Transverse colon (tissue), 4 donors: Measurements from ENCODE around the gene HOXB9. TPM values are rescaled to one million over a fixed set of nuclear protein-coding genes. Genes with fewer than 3 reads are reported as not detected.

Source experiments
- DNase-seq: peaks from one replicate; pipeline ENCODE4 v3.0.0-alpha.2; 2019
- H3K27ac ChIP-seq, 4 donors: fragments of 200-600 bp; sonication (generic); 2 replicates each; pipeline ENCODE4 v1.5.1; 2016 to 2018; ENCODE audit warnings: inconsistent platforms in 4 of 4
- H3K27me3 ChIP-seq: fragments of 200-600 bp; sonication (generic); 2 replicates; pipeline ENCODE4 v1.5.1; 2017; ENCODE audit warnings: inconsistent platforms
- H3K36me3 ChIP-seq, 4 donors: fragments of 200-600 bp; sonication (generic); 2 replicates each; pipeline ENCODE4 v1.5.1; 2017 to 2019; ENCODE audit warnings: inconsistent platforms in 4 of 4
- H3K4me1 ChIP-seq, 4 donors: fragments of 200-600 bp; sonication (generic); 2 replicates each; pipeline ENCODE4 v1.5.1; 2017 to 2020; ENCODE audit warnings: inconsistent platforms in 4 of 4
- H3K4me3 ChIP-seq, 4 donors: fragments of 200-600 bp; sonication (generic); 1 replicate in 1 of 4; 2 replicates in 3 of 4; pipeline versions ENCODE4 v1.5.1 to v1.6.1; 2017 to 2019; ENCODE audit warnings: inconsistent platforms in 4 of 4
- H3K9me3 ChIP-seq, 2 donors: fragments of 200-600 bp; sonication (generic); 2 replicates each; pipeline ENCODE4 v1.5.1; 2017 to 2019; ENCODE audit warnings: inconsistent platforms in 2 of 2
- EP300 ChIP-seq: sonication (generic); formaldehyde crosslinking; IDR thresholded peaks from one replicate; pipeline ENCODE4 v1.6.1; 2017; ENCODE audit warnings: antibody characterized with exemption, low read depth
- POLR2A ChIP-seq: fragments of 450-650 bp; IDR thresholded peaks from one replicate; pipeline ENCODE4 v1.6.1; 2016; ENCODE audit warnings: antibody characterized with exemption, mild to moderate bottlenecking, moderate library complexity
- POLR2AphosphoS5 ChIP-seq, 3 donors: sonication (generic); formaldehyde crosslinking; IDR thresholded peaks; one replicate each; pipeline ENCODE4 v1.6.1; 2016; ENCODE audit warnings: antibody characterized with exemption in 3 of 3
- WGBS, 2 donors: methylation state at CpG; one replicate each; pipeline ENCODE4 v1.1.5; 2018; ENCODE audit warnings: low coverage in 1 of 2; 5-methylcytosine and 5-hydroxymethylcytosine counted together
- in situ Hi-C, 4 donors: fragments of 200-750 bp; cut with MboI; loops; one replicate each; pipeline versions ENCODE4 v1.15.0 to v1.15.1; 2017; ENCODE audit warnings: low sequenced_read_pairs in 3 of 4, low pct_ligation_motif_present in 1 of 4, low pct_unique_long_range_greater_than_20kb in 1 of 4
- intact Hi-C: fragments of 100-400 bp; cut with DNase I; formaldehyde crosslinking; loops from one replicate; pipeline ENCODE4 v1.15.1; 2023; ENCODE audit warnings: low total_unique reads
- total RNA-seq, 4 donors: library from RNA; depleted of rRNA; stranded (reverse); fragments of >200 nt; gene quantifications; one replicate each; pipeline ENCODE4 v1.1.0, GENCODE V29; 2016
- TF ChIP-seq, protein P1 (sequence below), 5 experiments: fragments of 200-600 bp in 3 of 5; fragments of 450-650 bp in 2 of 5; sonication (generic) in 3 of 5; IDR thresholded peaks; 1 replicate in 2 of 5; 2 replicates in 3 of 5; pipeline ENCODE4 v1.5.1; 2016 to 2017; ENCODE audit warnings: antibody characterized with exemption in 5 of 5, inconsistent platforms in 3 of 5, mild to moderate bottlenecking in 2 of 5, moderate library complexity in 1 of 5

The HOXB9 gene
- total RNA-seq, 4 donors from 2014 or later: 19.8 to 54.3 (median 29.4) TPM

DNA sequence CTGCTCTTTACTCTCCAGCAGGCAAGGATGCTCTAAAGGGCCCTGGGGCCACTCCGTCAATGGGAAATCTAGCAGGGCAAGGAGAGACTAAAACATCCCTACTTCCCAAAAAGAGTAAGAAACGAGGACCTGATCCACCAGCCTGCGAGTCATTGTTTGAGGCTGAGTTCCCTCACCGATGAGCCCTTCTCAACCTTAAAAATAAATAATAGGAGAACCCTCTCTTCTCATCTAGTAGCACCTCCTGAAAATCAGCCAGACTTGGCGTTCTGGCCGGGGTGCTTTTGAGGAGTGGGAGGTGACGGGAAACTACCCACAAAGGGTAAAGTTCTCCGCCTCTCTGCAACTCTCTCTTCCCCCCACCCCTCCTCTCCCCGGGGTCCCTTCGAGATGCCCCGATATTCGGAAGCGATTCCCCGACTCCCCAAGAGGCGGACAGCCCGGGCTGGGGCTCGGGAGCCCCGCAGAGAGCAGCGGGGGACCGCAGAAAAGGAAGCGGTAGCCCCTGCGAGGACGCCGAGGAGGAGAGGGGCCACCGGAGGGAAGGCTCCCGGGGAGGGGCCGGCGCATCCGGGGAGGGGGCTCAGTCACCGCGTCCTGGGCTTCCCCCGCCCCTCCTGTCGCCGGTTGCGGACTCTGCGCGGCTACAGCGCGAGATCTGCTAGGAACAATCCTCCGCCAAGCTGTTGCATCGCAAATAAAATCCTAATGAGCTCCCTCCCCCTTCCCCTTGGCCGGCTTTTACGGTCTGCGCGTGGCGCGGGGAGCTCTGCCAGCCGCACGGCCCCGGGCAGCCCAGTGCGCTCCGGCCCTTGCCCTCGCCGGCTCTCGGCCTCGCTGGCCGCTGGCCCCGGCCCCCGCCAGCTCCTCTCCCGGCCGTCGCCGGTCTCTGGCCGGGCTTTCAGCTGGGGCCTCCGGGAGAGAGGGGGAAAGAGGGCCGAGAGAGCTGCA, 1.3 kb downstream of the HOXB9 start:
- H3K4me3 ChIP-seq: peak overlapping the region; percentile 22 to 66 (median 42)
- peak overlapping the region; percentile 86 to 93 (median 89) for H3K27ac ChIP-seq
- 6 to 15% methylated on average over 4 to 56 of the region's 66 CpGs for WGBS, 2 donors
- DNase-seq: peak; percentile 51
- no peaks in the 10 kb centered on the region for H3K36me3 ChIP-seq
- in situ Hi-C loops: no loop called here
- H3K9me3 ChIP-seq: no peaks in the 10 kb centered on the region
- TF ChIP-seq EP300 (no peak), POLR2A (no peak), POLR2AphosphoS5 (IDR thresholded peaks at IDR 0.05) (peak; percentile 4 to 61 (median 36))
- TF ChIP-seq, protein P1, sequence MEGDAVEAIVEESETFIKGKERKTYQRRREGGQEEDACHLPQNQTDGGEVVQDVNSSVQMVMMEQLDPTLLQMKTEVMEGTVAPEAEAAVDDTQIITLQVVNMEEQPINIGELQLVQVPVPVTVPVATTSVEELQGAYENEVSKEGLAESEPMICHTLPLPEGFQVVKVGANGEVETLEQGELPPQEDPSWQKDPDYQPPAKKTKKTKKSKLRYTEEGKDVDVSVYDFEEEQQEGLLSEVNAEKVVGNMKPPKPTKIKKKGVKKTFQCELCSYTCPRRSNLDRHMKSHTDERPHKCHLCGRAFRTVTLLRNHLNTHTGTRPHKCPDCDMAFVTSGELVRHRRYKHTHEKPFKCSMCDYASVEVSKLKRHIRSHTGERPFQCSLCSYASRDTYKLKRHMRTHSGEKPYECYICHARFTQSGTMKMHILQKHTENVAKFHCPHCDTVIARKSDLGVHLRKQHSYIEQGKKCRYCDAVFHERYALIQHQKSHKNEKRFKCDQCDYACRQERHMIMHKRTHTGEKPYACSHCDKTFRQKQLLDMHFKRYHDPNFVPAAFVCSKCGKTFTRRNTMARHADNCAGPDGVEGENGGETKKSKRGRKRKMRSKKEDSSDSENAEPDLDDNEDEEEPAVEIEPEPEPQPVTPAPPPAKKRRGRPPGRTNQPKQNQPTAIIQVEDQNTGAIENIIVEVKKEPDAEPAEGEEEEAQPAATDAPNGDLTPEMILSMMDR (IDR thresholded peaks at IDR 0.05): no peak
- peaks cover 100% of the 10 kb centered on the region for H3K27me3 ChIP-seq
- peaks cover 12 to 78% (median 57%) of the 10 kb centered on the region in 4 donors for H3K4me1 ChIP-seq
- intact Hi-C loops: no loop called here

DNA sequence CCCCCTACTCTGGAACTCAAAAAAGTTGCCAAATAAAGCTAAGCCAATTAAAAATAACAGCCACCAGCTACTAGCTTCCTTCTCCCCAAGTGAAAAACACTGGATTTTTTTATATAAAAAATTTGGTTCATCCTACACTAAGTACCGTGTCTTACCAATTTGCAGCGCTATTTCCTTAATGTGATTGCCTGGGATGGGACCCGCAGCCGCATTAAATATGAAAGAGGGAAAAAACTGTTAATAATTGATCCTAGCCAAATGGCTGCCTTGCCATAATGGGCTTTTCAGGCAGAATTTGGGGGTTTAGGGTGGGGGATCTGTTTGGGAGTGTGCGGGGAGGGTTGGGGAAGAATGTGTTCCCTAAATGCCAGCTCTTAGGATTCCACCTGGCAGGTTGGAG, 2.0 kb downstream of the HOXB9 start:
- intact Hi-C loops: no loop called here
- TF ChIP-seq, protein P1 (IDR thresholded peaks at IDR 0.05): no peak
- TF ChIP-seq POLR2AphosphoS5 (IDR thresholded peaks at IDR 0.05) (no peak), EP300 (no peak), POLR2A (no peak)
- WGBS, 2 donors: 4 to 23% methylated on average over 5 of the region's 5 CpGs
- H3K27ac ChIP-seq: peak overlapping the region; percentile 86 to 93 (median 89)
- H3K4me3 ChIP-seq: peak overlapping the region in 2 of 4 donors; percentile 35 to 66
- no peaks in the 10 kb centered on the region for H3K36me3 ChIP-seq
- H3K4me1 ChIP-seq: peaks cover 12 to 79% (median 58%) of the 10 kb centered on the region in 4 donors
- DNase-seq: no peak
- in situ Hi-C loops: no loop called here
- H3K9me3 ChIP-seq: no peaks in the 10 kb centered on the region
- peaks cover 100% of the 10 kb centered on the region for H3K27me3 ChIP-seq

DNA sequence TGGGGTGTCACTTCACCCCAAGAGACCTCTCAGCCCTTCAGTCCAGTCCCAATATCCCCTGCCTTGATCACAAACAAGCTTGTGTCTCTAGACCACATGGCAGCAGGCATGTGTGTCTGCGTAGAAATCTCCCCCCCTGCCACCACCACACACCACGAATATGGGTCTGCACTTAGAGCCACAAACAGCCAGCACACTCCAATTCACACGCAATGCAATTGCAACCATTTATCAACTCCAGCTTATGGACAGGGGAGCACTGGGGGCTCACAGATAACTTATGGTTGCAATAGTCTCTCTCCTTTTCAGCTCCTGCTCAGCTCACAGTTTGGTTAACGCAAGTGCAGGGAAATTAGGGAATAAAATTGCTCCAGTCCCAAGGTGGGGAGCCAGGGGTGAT, 2.6 kb downstream of the HOXB9 start:
- WGBS, 2 donors: 27 to 86% methylated on average over 1 to 4 of the region's 4 CpGs
- intact Hi-C loops: no loop called here
- H3K4me3 ChIP-seq: no peak overlapping the region
- no peaks in the 10 kb centered on the region for H3K36me3 ChIP-seq
- DNase-seq: no peak
- in situ Hi-C loops: no loop called here
- H3K27ac ChIP-seq: peak overlapping the region in 3 of 4 donors; percentile 2 to 90 (median 15)
- peaks cover 12 to 79% (median 60%) of the 10 kb centered on the region in 4 donors for H3K4me1 ChIP-seq
- H3K9me3 ChIP-seq: no peaks in the 10 kb centered on the region
- peaks cover 100% of the 10 kb centered on the region for H3K27me3 ChIP-seq
- peak in 1 of 3 donors; percentile 3 for TF ChIP-seq POLR2AphosphoS5 (IDR thresholded peaks at IDR 0.05)
- TF ChIP-seq, protein P1 (IDR thresholded peaks at IDR 0.05): no peak

DNA sequence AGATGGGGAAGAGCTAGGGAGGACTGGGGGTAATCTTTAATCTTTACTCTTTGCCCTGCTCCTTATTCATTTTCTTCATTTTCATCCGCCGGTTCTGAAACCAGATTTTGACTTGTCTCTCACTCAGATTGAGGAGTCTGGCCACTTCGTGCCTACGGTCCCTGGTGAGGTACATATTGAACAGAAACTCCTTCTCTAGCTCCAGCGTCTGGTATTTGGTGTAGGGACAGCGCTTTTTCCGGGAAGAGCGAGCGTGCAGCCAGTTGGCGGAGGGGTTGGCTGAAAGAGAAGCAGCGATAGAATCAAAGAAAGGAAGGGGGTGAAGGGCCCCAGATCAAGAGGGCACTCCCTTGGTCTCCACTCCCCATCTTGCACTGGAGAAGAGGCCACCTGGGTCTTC, 3.3 kb downstream of the HOXB9 start:
- peak overlapping the region in 2 of 4 donors; percentile 2 to 8 for H3K27ac ChIP-seq
- H3K9me3 ChIP-seq: no peaks in the 10 kb centered on the region
- peak; percentile 8 for TF ChIP-seq POLR2A
- TF ChIP-seq, protein P1 (IDR thresholded peaks at IDR 0.05): no peak
- in situ Hi-C loops (no loop called here), intact Hi-C loops (no loop called here)
- peaks cover 100% of the 10 kb centered on the region for H3K27me3 ChIP-seq
- DNase-seq: no peak
- peaks cover 12 to 78% (median 62%) of the 10 kb centered on the region in 4 donors for H3K4me1 ChIP-seq
- H3K36me3 ChIP-seq: no peaks in the 10 kb centered on the region
- WGBS, 2 donors: 55 to 66% methylated on average over 10 to 11 of the region's 11 CpGs
- no peak overlapping the region for H3K4me3 ChIP-seq
